Measurements from ENCODE around the gene TRIM49B.
"Not testable (repeated sequence)": the region's sequence is repeated elsewhere in the genome, so short reads cannot be mapped to it uniquely, and the experiment has no call there.

Gene TRIM49B

GRCh38 chr11:49028523-49028922, at the start of gene TRIM49B:
Gene TRIM49B (plus strand): TSS chr11:49028823. CDS start chr11:49031600, 2,777 bp downstream.
- DNase-seq (ENCODE audit: low read depth) = not testable (repeated sequence)

GRCh38 chr11:48983785-48984184, 44.8 kb upstream of the TRIM49B start, which contains the start of gene TRIM51G:
Gene TRIM51G (minus strand): TSS chr11:48983885. CDS start chr11:48981695, 2,190 bp downstream.
- not testable (repeated sequence) for DNase-seq (ENCODE audit: low read depth)

GRCh38 chr11:49048229-49048628, 19.6 kb downstream of the TRIM49B start:
- not testable (repeated sequence) for DNase-seq (ENCODE audit: low read depth)

- DNase-seq (ENCODE audit: low read depth) = not testable (repeated sequence)
These were observed 21.2 kb downstream of the TRIM49B start for GRCh38 chr11:49049821-49050220.

GRCh38 chr11:49059012-49059411, 30.4 kb downstream of the TRIM49B start, which contains the start of gene TRIM64C:
Gene TRIM64C (minus strand): TSS chr11:49059112. CDS start chr11:49059112, 0 bp downstream.
- DNase-seq (ENCODE audit: low read depth) = not testable (repeated sequence)

- DNase-seq (ENCODE audit: low read depth) = not testable (repeated sequence)
These were observed 41.3 kb downstream of the TRIM49B start for GRCh38 chr11:49069897-49070296.
